Cerebellar nuclear complex (tissue), 1 donor: Measurements from ENCODE around the gene PPBP.

Source experiments
- DNase-seq, 2 experiments: peaks; one replicate each; lab custom pipeline; 2025; lab: John Stamatoyannopoulos, UW

Gene PPBP

GRCh38 chr4:73988061-73988460 lies at the start of gene PPBP:
Gene PPBP, minus strand, starts transcription at chr4:73988190. Its CDS starts 87 bp downstream, at chr4:73988103.
- no peak for DNase-seq

GRCh38 chr4:74037076-74037955 lies 49.3 kb upstream of the PPBP start:
- DNase-seq, result no peak

- DNase-seq, result no peak
Measured at GRCh38 chr4:74033739-74034138, 45.7 kb upstream of the PPBP start.

- no peak for DNase-seq
Measured at GRCh38 chr4:74032064-74032463, 44.1 kb upstream of the PPBP start.

- DNase-seq, result no peak
Measured at GRCh38 chr4:74031576-74031975, 43.6 kb upstream of the PPBP start.

GRCh38 chr4:74030285-74030684 lies 42.3 kb upstream of the PPBP start:
- no peak for DNase-seq

GRCh38 chr4:74028504-74028903 lies 40.5 kb upstream of the PPBP start:
- no peak for DNase-seq

GRCh38 chr4:74023709-74024108 lies 35.7 kb upstream of the PPBP start:
- no peak for DNase-seq

- no peak for DNase-seq
Measured at GRCh38 chr4:74021601-74022000, 33.6 kb upstream of the PPBP start.

GRCh38 chr4:74018771-74019170 lies 30.8 kb upstream of the PPBP start:
- DNase-seq, result no peak

GRCh38 chr4:74018116-74018515 lies 30.1 kb upstream of the PPBP start:
- DNase-seq, result no peak

GRCh38 chr4:74016068-74016467 lies 28.1 kb upstream of the PPBP start:
- no peak for DNase-seq

- DNase-seq, result no peak
Measured at GRCh38 chr4:74015126-74015780, 27.3 kb upstream of the PPBP start.

- DNase-seq, result no peak
Measured at GRCh38 chr4:74014332-74014731, 26.3 kb upstream of the PPBP start.

GRCh38 chr4:74013264-74013663 lies 25.3 kb upstream of the PPBP start:
- no peak for DNase-seq

- no peak for DNase-seq
Measured at GRCh38 chr4:74012130-74012529, 24.1 kb upstream of the PPBP start.

GRCh38 chr4:74009307-74009706 lies 21.3 kb upstream of the PPBP start:
- no peak for DNase-seq

- DNase-seq, result no peak
Measured at GRCh38 chr4:74006009-74006476, 18.1 kb upstream of the PPBP start.

- no peak for DNase-seq
Measured at GRCh38 chr4:74005528-74005927, 17.5 kb upstream of the PPBP start.

- no peak for DNase-seq
Measured at GRCh38 chr4:74004668-74005067, 16.7 kb upstream of the PPBP start.

- no peak for DNase-seq
Measured at GRCh38 chr4:74000301-74000700, 12.3 kb upstream of the PPBP start.

GRCh38 chr4:73998040-73999011 lies 10.3 kb upstream of the PPBP start, which contains the start of gene CXCL5:
Gene CXCL5, minus strand, starts transcription at chr4:73998677. Its CDS starts 96 bp downstream, at chr4:73998581.
- no peak for DNase-seq
